Kidney capillary endothelial cell (primary cell): ENCODE measurements around the gene USP48.
"Not testable (repeated sequence)": the region's sequence is repeated elsewhere in the genome, so short reads cannot be mapped to it uniquely, and the experiment has no call there.

Experiments used
- DNase-seq: peaks from one replicate; pipeline ENCODE4 v3.0.0-alpha.2; 2018; ENCODE audit warnings: low spot score

USP48 gene

GRCh38 chr1:21696931-21697330 is 86.0 kb downstream of the USP48 start:
- no peak for DNase-seq

GRCh38 chr1:21693732-21694131 is 89.2 kb downstream of the USP48 start:
- DNase-seq, result no peak

- DNase-seq, result no peak
Observed at GRCh38 chr1:21691739-21692138, 91.2 kb downstream of the USP48 start.

DNA sequence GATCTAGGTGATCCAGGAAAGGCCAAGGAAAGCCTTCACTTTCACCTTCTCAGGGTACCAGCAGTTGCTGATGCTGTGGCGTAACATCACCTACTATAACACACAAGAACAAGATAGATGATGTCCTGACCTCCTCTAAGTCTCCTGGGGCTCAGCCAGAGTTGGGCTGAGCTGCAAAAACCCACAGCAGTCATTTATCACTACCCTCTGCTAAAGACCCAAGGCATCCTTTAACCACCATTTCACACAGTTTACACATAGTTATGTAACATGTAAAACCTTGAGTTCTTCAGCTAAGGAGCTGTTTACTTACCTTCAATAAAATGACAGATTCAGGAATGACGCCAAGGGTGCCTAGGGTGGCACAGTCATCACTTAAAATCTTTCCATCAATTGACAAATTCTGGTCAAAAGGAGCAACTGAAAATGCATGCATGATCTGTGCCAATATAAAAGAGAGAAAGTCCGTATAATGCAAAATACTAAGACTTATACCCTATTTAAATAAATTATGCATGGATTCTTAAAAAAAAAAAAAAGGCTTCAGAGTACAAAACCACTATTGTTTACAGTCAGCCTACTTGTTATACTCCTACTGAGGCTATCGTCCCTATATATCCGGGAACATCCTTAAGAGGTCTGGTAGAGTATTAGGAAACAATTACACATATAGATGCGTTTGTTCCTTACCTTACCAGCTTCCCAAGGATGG is 93.1 kb downstream of the USP48 start:
- no peak for DNase-seq

DNA sequence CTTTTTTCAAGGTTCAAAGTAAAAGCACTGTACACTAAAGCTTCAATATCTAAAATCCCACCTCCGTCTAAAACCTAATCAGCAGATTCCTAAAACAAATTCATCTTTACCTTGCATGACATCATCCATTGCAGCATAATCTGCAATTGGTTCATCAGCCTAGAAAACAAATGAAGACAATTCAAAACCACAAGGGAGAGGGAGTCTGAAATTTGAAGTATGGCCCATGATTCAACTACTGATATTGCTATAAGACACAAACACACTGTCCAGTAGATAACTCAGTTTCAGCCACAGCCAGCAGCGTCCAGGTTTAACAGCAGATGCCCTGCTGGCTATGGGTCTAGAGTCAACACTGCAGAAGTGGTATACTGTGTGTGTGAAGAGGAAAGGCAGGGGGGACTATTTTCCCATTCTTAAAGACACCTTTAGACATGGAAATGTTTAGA is 95.8 kb downstream of the USP48 start:
- DNase-seq, result no peak

DNA sequence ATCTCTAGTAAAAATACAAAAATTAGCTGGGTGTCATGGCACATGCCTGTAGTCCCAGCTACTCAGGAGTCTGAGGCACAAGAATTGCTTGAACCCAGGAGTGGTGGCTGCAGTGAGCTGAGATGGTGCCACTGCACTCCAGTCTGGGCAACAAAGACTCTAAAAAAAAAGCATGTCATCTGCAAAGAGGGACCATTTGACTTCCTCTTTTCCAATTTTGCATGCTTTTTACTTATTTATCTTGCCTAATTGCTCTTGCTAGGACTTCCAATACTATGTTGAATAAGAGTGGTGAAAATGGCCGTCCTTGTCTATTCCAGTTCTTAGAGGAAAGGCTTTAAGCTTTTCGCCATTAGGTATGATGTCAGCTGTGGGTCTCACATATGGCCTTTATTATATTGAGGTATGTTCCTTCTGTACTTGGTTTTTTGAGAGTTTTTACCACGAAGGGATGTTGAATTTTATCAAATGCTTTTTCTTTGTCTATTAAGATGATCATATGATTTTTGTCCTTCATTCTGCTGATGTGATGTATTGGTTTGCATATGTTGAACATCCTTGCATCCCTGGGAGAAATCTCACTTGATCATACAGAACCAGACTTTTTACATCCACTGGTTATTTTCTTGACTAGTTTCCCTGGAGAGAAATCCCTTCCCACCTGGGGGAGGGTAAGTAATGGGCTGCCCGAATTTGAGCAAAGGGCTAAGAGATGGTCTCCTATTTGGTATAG is 96.8 kb downstream of the USP48 start:
- no peak for DNase-seq

DNA sequence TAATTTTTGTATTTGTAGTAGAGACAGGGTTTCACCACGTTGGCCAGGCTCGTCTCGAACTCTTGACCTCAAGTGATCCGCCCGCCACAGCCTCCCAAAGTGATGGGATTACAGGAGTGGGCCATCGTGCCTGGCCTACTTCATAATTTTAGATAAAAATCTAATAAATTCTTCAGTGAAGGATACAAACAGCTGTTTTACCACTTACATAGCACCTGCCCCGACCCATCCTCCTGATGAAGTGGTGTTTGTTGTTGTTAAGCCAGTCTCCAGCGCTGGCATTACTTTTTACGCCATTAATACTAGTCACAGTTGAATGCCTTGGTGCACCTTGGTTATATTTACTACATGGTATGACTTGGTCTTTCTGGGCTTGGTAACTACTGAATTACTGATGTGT is 101.5 kb downstream of the USP48 start:
- DNase-seq, result no peak

DNA sequence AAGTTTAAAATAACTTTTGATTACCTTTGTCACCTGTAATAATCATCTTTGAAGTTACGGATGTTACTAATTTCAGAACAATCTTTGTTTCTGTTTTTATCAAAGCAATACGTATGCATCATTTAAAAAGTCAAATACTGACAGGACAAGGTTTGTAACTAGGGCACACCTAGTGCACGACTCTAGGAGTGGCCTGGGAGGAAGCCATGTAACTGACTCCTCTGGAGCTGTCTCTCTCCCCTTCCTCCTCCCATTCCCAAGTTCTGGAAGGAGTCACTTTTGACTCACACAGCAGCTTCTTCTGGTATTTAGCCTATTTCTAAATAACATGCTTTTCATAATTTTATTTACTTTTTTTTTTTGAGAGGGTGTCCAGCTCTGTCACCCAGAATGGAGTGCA is 102.0 kb downstream of the USP48 start:
- no peak for DNase-seq

GRCh38 chr1:21680381-21680780 is 102.6 kb downstream of the USP48 start:
- no peak for DNase-seq

- no peak for DNase-seq
Observed at GRCh38 chr1:21677168-21677567, 105.8 kb downstream of the USP48 start.

DNA sequence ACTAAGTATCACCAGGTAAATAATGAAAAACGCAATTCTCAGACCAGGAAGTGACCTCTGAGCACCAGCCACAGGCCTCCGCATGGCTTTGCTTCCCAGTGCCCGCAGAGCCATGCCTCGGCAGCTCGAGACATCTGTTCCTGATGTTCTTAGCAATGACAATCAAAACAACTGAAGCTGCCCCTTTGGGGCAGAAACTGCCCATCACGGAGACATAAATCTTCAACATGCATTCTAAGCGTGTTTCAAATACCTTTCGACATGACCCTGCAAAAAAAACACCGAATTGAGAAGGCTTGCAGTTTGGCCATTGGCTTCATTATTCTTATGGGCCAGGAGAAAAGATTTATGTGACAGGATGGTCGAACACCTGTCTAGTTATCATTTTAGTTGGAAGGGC is 108.0 kb downstream of the USP48 start:
- DNase-seq, result no peak

- not testable (repeated sequence) for DNase-seq
Observed at GRCh38 chr1:21673853-21674252, 109.1 kb downstream of the USP48 start.

DNA sequence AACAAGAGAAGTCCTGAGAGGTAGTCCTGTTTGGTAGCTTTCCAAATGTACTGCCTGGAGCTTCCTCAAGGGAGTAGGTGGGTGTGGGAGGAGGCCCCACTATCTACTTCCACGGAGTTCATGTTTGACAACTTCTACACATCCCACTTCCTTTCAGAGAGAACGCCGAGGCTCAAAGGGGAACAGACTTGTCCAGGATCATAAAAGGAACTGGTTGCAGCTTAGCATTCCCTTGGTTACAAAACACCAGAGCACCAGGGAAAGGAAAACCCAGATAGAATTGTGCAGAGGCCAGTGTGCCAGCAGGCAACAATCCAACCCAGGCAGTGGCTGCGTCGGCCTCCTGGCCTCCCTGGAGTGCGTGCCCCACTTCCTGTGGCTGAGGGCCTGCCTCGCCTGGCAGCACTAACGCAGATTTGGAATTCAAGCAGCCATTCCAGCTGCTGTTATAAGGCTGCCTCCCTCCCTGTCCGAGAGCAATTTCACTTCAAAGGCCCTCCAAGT is 109.6 kb downstream of the USP48 start:
- no peak for DNase-seq

DNA sequence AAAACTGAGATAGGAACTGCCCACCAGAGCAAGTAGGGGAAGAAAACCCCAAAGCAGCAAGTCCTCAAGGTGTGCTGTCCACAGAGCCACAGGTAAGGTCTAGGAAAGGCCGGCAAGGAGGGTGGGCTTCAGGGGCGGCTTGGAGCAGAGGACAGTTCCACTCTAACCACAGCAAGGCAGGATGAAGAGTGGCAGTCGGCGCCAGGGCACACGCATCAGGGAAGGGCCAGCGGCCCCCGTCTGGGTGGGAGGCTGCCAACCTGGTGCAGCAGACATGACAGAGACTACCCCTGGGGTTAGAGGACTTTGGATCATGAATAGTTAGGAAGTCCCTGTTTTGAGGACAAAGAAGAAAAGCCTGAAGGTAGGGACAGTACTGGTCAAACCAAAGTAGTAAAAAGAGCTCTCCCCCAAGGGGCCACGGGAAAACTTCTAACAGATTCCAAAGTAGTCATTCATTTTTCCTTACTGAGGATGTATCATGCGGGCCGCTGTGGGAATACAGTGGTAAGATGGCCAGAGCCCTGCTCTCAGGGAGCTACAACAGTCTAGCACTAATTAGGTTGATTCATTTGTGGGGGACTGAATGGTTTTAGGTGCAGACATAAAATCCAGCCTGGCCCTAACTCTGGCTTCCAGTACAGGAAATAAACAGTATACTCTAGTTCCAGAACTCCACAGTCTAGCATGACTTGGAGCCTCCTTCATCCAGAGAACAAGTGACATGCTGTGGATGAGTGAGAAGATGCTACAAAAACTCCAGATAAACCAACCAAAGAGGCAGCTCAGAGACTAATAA is 110.3 kb downstream of the USP48 start:
- DNase-seq, result no peak

GRCh38 chr1:21671915-21672314 is 111.0 kb downstream of the USP48 start:
- no peak for DNase-seq

- DNase-seq, result no peak
Observed at GRCh38 chr1:21670956-21671902, 111.7 kb downstream of the USP48 start.

- no peak for DNase-seq
Observed at GRCh38 chr1:21670059-21670881, 112.7 kb downstream of the USP48 start.

- no peak for DNase-seq
Observed at GRCh38 chr1:21669258-21670058, 113.5 kb downstream of the USP48 start, which contains the start of gene RAP1GAP. TSS of gene RAP1GAP (minus strand) at chr1:21669357. CDS start at chr1:21620032, 49,325 bp downstream.

GRCh38 chr1:21668951-21669257 is 114.0 kb downstream of the USP48 start:
- DNase-seq, result no peak
